ENCODE data around the gene MAX. TPM values are rescaled to one million over a fixed set of nuclear protein-coding genes. Genes with fewer than 3 reads are reported as not detected.

Gene MAX
- total and polyA plus RNA-seq, 2 of the 8 experiments (the other 6 are each of a cell fraction or from before 2014, with no cell fraction given): 36.9 to 65.1 TPM

DNA sequence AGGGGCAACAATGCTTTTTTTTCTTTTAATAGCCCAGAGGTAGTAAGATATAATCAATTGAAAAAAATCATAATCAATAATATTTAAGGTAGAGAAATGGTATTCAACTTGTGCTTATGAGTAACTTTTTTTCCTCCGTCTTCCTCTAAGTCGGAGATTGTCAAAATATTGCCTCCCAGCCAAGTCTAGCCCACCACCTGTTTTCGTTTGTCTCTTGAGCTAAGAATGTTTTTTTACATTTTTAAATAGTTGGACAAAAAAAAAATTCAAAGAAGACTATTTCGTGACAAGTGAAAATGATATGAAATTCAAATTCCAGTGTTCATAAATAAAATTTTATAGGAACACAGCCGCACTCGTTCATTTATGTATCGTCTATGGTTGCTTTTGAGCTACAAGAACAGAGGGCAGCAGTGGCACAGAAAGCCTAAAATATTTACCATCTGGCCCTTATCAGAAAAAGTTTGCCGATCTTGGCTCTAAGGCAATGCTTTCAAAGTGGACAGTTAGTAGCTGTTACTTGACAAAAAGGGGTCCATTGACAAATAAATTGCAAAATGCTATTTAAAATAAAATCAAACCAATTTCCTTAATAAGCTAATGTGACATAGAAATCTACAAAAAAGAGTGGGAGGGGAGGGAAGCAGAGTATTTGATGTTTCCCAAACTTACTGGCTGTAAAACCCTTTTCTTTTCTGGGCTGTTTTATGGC, 40.8 kb upstream of the MAX start:
- H4K8ac ChIP-seq (ENCODE audit: extremely low read depth, insufficient read depth, low read length): no peak overlapping the region
- H2BK20ac ChIP-seq (ENCODE audit: low read length): no peak overlapping the region
- H3K27me3 ChIP-seq (replicated peaks in 1 of 4; ENCODE audit: control insufficient read depth in 3 of 4, extremely low read depth in 1 of 4, insufficient read depth in 3 of 4, low read length in 3 of 4): peaks cover 0 to 1% (median 0%) of the 10 kb centered on the region in 4 experiments; a peak in 1 of 7 replicates
- H3K18ac ChIP-seq (ENCODE audit: extremely low read depth, low read length): no peak overlapping the region
- no peak overlapping the region for H3K27ac ChIP-seq (ENCODE audit: low read depth, low read length)
- H2AFZ ChIP-seq (ENCODE audit: low read length): no peak overlapping the region; the same call in 1 of the 2 replicates
- no peak overlapping the region for H4K91ac ChIP-seq (replicated peaks; ENCODE audit: insufficient read length, low read length)
- no peak overlapping the region for H4K5ac ChIP-seq (ENCODE audit: insufficient read length, low read depth, low read length)
- H3K79me1 ChIP-seq (ENCODE audit: low read depth, low read length): no peaks in the 10 kb centered on the region
- H3K23me2 ChIP-seq (ENCODE audit: low read depth, low read length): no peaks in the 10 kb centered on the region
- H3K79me2 ChIP-seq (ENCODE audit: control insufficient read depth in 1 of 2, insufficient read depth in 2 of 2, low read length in 2 of 2): no peaks in the 10 kb centered on the region
- FAIRE-seq: no peak
- H2BK120ac ChIP-seq (replicated peaks; ENCODE audit: low read depth, low read length): no peak overlapping the region
- no peak overlapping the region for H2AK5ac ChIP-seq (ENCODE audit: low read depth, low read length)
- no peak overlapping the region for H2BK15ac ChIP-seq (ENCODE audit: low read length)
- no peak overlapping the region for H3K9ac ChIP-seq (replicated peaks in 1 of 4; ENCODE audit: extremely low read depth in 1 of 4, low read depth in 3 of 4, low read length in 3 of 4)
- no peak overlapping the region for H3K4me3 ChIP-seq (ENCODE audit: extremely low read depth in 1 of 4, insufficient read depth in 2 of 4, low read depth in 3 of 4, low read length in 4 of 4)
- no peaks in the 10 kb centered on the region for H3K36me3 ChIP-seq (ENCODE audit: control insufficient read depth in 2 of 4, insufficient read depth in 4 of 4, low read length in 3 of 4)
- no peak overlapping the region for H2BK12ac ChIP-seq (ENCODE audit: low read depth, low read length)
- no peak overlapping the region for H3K56ac ChIP-seq (replicated peaks; ENCODE audit: insufficient read length, low read depth, low read length)
- no peak for DNase-seq (ENCODE audit: low read depth in 1 of 2, low spot score in 2 of 2)
- H3K4me1 ChIP-seq (replicated peaks in 1 of 4; ENCODE audit: control insufficient read depth in 3 of 4, insufficient read depth in 4 of 4, low read length in 3 of 4): no peaks in the 10 kb centered on the region; a peak in 2 of 7 replicates
- no peaks in the 10 kb centered on the region for H4K20me1 ChIP-seq (replicated peaks in 1 of 2; ENCODE audit: control insufficient read depth in 1 of 2, insufficient read depth in 2 of 2, low read length in 2 of 2)
- no peak overlapping the region for H3K23ac ChIP-seq (ENCODE audit: insufficient read length)
- ChIA-PET POLR2A (ENCODE audit: partially characterized antibody) (no interaction called here), CTCF (ENCODE audit: partially characterized antibody) (interaction anchor here (0.7 to 0.9 kb wide), 3 partner anchors 21 to 272 kb away, joined by 3 read pairs; no protein-coding TSS in a partner anchor)
- no peak overlapping the region for H2BK5ac ChIP-seq (ENCODE audit: low read depth, low read length)
- 93% methylated on average over 8 of the region's 8 CpGs; no CpG with 5 or more reads in 1 of the 2 experiments for WGBS, 2 experiments (ENCODE audit: extremely low coverage in 1 of 2, insufficient coverage in 1 of 2, insufficient read length in 1 of 2, insufficient replicate concordance in 2 of 2, low coverage in 1 of 2, low lambda C conversion rate in 2 of 2, missing lambda C conversion rate in 1 of 2)
- H3K4ac ChIP-seq (replicated peaks; ENCODE audit: insufficient read length, low read depth, low read length): no peak overlapping the region
- H3K4me2 ChIP-seq (ENCODE audit: insufficient read depth in 1 of 2, low read depth in 2 of 2, low read length in 2 of 2): no peak overlapping the region
- no peaks in the 10 kb centered on the region for H3K9me3 ChIP-seq (ENCODE audit: insufficient read depth in 2 of 2, low read depth in 1 of 2, low read length in 1 of 2)
- no peak overlapping the region for H3K14ac ChIP-seq (ENCODE audit: insufficient read length)
- TF ChIP-seq, protein P1, sequence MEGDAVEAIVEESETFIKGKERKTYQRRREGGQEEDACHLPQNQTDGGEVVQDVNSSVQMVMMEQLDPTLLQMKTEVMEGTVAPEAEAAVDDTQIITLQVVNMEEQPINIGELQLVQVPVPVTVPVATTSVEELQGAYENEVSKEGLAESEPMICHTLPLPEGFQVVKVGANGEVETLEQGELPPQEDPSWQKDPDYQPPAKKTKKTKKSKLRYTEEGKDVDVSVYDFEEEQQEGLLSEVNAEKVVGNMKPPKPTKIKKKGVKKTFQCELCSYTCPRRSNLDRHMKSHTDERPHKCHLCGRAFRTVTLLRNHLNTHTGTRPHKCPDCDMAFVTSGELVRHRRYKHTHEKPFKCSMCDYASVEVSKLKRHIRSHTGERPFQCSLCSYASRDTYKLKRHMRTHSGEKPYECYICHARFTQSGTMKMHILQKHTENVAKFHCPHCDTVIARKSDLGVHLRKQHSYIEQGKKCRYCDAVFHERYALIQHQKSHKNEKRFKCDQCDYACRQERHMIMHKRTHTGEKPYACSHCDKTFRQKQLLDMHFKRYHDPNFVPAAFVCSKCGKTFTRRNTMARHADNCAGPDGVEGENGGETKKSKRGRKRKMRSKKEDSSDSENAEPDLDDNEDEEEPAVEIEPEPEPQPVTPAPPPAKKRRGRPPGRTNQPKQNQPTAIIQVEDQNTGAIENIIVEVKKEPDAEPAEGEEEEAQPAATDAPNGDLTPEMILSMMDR (IDR thresholded peaks at IDR 0.05; ENCODE audit: control extremely low read depth in 1 of 3, insufficient read depth in 1 of 3, low read depth in 1 of 3, low read length in 3 of 3): no peak
- no peak for TF ChIP-seq BCL11A (IDR thresholded peaks at IDR 0.05; ENCODE audit: low read depth in 2 of 2, low read length in 2 of 2)
- no peak for TF ChIP-seq YY1 (IDR thresholded peaks at IDR 0.05; ENCODE audit: low read depth, low read length)
- TF ChIP-seq NANOG (IDR thresholded peaks at IDR 0.05; ENCODE audit: insufficient read depth, low read depth, low read length, poor library complexity, severe bottlenecking): no peak
- TF ChIP-seq SIRT6 (IDR thresholded peaks at IDR 0.05; ENCODE audit: low read length): no peak
- no peak for TF ChIP-seq KDM5A (IDR thresholded peaks at IDR 0.05; ENCODE audit: low read length)
- TF ChIP-seq BRCA1 (IDR thresholded peaks at IDR 0.05; ENCODE audit: low read depth, low read length): no peak
- no peak for TF ChIP-seq MAFK (IDR thresholded peaks at IDR 0.05; ENCODE audit: low read depth, low read length)
- TF ChIP-seq CBX5 (IDR thresholded peaks at IDR 0.05; ENCODE audit: low read depth, low read length): no peak
- no peak for TF ChIP-seq GABPA (IDR thresholded peaks at IDR 0.05; ENCODE audit: borderline replicate concordance, insufficient read depth, low read length)
